Mammary epithelial cell (primary cell): Measurements from ENCODE around the gene BRME1.

Experiments
- CTCF ChIP-seq, 2 donors: IDR thresholded peaks in 1 of 2; conservative IDR thresholded peaks in 1 of 2; 2 replicates each; pipeline ENCODE4 v1.5.1; 2011 to 2012; ENCODE audit warnings: inconsistent platforms in 2 of 2, low read length in 2 of 2, mild to moderate bottlenecking in 2 of 2, control low read depth in 1 of 2, low read depth in 1 of 2; ENCODE audit not compliant: insufficient read depth in 1 of 2; ENCODE audit errors: extremely low read depth in 1 of 2
- EZH2 ChIP-seq: IDR thresholded peaks from 2 replicates; pipeline ENCODE4 v1.6.1; 2012; ENCODE audit warnings: low read length, inconsistent platforms, borderline replicate concordance

GRCh38 chr19:13880059-13881043, 25.6 kb downstream of the BRME1 start:
- TF ChIP-seq CTCF (conservative IDR thresholded peaks at IDR 0.05 in 1 of 2, IDR thresholded peaks at IDR 0.05 in 1 of 2; ENCODE audit: extremely low read depth in 1 of 2, insufficient read depth in 1 of 2, low read depth in 1 of 2, low read length in 2 of 2), result peak; percentile 95 to 99
- TF ChIP-seq EZH2, result no peak
